Measurements from ENCODE around the gene SSC4D.
"Not testable (repeated sequence)": the region's sequence is repeated elsewhere in the genome, so short reads cannot be mapped to it uniquely, and the experiment has no call there.

SSC4D gene

DNA sequence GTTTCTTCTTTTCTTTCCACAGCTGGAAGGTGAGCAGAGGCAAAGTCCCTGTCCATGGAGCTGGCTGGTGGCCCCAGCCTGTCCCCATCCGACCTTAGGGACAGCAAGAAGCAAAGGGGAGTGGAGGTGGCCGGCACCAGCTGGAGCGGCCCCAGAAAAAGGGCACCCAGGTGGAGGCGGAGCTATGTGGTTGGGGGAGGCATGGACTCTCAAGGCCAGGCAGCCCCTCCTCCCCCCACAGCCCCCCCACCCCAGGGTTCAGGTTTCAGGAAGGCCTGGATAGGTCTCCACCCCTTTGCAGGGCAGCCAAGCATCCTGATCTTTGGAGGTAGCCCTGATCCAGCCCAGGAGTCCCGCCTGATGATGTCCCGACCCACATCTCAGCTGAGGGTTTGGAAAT lies at the start of gene SSC4D:
Gene SSC4D (minus strand): TSS at position 161 of the 400 bp plus-strand sequence. CDS start 5,258 bp downstream, outside the sequence.
- DNase-seq (ENCODE audit: low spot score) = no peak

DNA sequence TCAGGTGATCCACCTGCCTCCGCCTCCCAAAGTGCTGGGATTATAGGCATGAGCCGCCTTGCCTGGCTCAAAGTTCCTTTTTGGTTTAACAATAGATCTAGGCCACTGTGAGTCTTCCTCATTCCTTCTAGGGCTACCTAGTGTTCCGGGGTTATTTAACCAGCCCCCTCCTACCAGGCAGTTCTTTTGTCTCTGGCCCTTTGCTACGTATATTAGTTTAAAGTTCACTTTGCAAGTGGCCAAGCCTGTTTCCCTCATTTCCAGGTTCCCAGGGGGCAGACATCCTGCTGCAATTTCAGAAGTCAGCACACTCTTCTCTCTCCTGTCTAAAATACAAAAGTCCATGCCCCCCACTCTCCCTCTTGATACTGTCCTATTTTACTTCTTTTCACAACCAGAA lies 49.0 kb upstream of the SSC4D start:
- not testable (repeated sequence) for DNase-seq (ENCODE audit: low spot score)

DNA sequence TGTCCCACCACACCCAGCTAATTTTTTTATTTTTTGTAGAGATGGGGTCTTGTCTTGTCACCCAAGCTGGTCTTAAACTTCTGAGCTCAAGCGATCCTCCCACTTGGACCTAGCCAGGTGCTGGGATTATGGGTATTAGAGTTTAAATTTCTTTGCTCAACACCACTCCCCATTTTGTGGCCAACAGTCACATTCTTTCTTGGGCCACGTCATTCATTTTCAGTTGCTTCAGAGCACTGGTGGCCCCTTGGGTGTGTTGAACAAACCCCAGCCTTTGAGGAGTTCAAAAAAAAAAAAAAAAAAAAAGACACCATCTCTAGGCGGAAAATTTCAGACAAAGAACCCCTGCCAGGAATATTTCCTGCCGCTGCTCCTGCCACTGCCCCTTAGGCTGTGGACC lies 47.5 kb upstream of the SSC4D start:
- not testable (repeated sequence) for DNase-seq (ENCODE audit: low spot score)

DNA sequence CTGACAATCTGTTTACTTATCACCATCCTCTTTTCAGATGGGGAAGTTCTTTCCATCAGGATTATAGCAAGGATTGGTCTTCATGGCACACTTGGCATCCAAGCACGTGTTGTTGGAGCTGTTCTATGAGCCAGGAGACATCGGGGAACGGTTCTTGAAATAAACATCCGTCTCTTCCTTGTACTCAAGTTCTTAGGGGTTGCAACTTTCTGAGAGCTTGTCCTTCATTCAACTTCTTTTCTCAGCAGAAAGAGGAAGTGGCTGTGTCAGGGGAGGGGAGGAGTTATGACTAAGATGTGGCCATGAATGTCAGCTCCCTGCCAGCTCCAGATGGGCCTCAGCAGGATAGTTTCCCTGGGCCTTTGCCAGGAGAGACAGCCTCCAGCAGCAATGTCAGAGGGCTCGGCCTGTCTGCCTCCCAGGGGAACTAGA lies 36.1 kb upstream of the SSC4D start:
- DNase-seq (ENCODE audit: low spot score) = not testable (repeated sequence)

DNA sequence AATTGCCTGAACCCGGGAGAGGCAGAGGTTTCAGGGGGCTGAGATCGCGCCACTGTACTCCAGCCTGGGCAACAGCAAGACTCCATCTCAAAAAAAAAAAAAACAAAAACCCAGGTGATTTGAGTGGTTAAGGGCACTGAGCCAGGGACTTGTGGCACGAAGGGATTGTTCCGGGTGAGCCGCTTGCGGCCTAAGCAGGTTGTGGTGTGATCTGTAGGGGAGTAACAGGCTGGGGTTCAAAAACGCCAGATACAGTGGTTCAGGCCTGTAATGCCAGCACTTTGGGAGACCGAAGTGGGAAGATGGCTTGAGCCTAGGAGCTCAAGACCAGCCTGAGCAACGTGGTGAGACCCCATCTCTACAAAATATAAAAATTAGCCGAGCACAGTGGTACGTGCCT lies 34.3 kb upstream of the SSC4D start:
- DNase-seq (ENCODE audit: low spot score) = not testable (repeated sequence)

DNA sequence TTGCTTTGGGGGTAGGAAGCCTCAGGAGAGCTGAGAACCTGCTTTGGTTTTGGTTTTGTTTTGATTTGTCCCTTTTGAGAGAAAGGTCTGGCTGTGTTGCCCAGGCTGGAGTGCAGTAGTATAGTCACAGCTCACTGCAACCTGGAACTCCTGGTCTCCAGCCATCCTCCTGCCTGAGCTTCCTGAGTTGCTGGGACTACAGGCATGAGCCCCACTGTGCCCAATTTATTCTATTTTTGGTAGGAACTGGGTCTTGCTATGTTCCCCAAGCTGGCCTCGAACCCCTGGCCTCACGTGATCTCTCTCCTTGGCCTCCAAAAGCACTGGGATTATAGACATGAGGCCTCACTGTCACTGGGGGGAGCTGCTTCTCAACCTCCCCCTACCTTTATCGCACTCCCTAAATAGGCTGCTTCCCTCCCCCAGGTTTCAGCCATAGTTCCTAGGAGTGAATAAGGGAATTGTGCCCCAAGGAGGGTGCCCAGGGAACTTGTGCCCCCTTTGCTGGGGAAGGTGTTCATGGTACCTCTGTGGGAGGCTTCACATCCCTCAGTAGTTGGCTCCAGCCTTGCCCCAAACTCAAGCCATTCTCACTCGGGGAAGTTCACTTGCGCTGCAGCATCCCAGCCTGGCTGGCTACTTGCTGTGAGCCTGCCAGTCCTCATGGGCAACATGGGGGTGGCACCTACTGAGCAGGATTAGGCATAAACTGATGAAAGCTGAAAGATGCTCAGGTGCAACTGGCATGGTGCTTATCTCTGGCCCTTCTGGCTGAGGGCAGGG lies 33.4 kb upstream of the SSC4D start:
- not testable (repeated sequence) for DNase-seq (ENCODE audit: low spot score)

DNA sequence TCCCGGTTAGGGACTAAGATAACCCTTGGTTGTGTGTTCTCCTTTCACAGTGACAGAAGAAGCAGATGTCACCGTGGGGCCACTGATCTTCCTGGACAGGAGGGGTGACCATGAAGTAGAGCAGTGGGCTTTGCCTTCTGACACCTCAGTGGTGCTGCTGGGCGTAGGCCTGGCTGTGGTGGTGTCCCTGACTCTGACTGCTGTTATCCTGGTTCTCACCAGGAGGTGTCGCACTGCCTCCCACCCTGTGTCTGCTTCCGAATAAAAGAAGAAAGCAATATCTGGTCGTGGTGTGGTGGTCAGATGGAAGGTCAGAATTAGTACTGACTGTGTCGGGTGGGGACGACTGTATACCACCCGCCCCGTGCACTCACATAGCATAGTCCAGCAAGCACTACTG lies 32.3 kb upstream of the SSC4D start:
- DNase-seq (ENCODE audit: low spot score) = not testable (repeated sequence)

DNA sequence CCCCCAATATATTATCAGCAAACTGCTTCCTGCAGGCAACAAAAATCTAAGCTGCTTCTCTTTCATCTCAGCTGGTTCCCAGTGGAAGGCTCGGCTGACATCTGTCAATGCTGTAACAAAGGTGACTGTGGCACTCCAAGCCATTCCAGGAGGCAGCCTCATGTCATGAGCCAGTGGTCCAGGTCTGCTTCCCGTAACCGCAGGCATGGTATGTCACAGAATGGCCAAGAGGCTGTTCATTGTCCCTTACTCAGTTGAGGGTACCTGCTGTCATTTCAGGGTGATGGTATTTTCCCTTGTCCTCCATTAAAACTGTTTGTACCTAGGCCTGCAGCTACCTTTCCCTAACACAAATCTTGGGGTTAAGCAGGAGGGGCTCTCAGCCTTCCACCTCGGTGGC lies 30.9 kb upstream of the SSC4D start:
- DNase-seq (ENCODE audit: low spot score) = not testable (repeated sequence)

DNA sequence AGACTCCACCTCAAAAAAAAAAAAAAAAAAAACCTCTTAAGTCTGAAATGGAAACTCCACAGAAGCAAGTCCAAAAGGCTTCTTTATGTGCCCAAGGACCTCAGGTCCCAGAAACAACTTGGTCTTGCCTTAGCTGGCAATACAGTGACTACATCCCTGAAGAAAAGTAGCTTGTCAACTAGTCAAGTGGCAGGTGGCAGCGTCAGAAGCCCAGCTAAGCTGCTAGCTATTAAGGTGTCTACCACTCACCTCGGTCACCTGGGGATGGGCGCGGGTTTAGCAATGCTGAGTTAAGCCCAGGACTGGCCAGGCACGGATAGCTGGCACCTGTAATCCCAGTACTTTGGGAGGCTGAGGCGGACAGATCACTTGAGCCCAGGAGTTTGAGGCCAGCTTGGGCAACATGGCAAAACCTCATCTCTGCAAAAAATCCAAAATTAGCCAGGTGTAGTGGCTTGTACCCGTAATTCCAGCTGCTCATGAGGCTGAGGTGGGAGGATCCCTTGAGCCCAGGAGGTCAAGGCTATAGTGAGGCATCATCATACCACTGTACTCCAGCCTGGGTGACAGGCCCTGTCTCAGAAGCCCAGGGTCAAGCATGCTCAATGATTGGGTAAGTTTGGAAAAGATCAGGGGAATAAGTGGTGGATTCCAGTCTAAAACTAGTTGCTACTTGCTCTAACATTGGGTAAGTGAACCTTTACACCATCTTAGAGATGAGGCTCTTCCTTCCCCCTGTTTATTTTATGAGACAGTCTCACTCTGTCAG lies 29.8 kb upstream of the SSC4D start:
- DNase-seq (ENCODE audit: low spot score) = not testable (repeated sequence)

DNA sequence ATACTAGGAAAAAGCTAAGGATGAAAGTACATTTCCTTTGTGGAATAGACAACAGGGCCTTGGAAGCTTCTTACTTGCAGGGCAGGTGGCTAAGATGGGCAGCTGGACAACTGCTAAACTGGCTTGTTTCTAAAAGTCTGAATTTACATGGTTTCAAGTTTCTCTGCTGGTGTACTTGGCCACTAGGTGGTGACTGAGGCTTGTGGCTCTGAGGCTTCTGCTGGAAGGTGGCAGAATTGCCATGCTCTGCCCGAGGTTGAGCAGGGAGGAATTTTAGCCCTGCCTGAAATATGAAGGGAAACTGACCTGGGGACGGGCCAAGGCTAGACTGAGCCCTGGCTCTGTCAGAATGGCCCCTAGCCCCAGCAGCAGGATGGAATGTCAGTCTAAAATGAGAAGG lies 28.4 kb upstream of the SSC4D start:
- DNase-seq (ENCODE audit: low spot score) = not testable (repeated sequence)

DNA sequence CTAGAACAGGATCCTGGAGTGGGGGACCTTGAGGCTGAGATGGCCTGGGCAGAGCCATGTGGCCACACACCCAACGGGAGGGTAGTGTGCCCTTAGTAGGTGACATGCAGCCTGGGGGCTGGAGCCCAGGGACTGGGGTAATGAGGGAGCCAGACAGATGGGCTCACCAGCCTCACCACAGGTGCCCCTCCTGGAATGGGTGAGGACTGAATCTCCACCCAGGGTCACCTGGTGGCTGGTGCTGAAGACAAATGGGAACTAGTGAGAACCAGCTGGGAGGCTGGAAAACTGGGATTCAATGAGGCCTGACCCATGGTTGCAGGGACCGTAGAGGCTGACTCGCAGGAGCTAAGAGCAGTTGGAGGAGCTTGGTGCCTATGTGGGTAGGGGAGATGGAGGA lies 21.3 kb upstream of the SSC4D start:
- DNase-seq (ENCODE audit: low spot score) = no peak

DNA sequence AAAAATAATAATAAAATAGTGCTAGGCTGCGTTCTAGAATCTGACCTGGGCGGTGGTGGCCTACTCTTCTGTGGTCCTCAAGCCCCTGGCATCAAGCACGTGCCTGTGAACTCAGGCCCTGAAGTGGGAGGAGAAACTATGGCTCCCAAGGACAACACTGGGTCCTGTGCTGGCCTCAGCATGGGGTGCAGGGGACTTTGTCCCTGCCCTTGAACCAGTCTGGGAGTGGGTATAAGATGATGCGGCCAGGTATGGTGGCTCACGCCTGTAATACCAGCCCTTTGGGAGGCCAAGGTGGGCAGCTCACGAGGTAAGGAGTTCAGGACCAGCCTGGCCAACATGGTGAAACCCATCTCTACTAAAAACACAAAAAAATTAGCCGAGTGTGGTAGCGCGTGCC lies 20.7 kb upstream of the SSC4D start:
- no peak for DNase-seq (ENCODE audit: low spot score)

DNA sequence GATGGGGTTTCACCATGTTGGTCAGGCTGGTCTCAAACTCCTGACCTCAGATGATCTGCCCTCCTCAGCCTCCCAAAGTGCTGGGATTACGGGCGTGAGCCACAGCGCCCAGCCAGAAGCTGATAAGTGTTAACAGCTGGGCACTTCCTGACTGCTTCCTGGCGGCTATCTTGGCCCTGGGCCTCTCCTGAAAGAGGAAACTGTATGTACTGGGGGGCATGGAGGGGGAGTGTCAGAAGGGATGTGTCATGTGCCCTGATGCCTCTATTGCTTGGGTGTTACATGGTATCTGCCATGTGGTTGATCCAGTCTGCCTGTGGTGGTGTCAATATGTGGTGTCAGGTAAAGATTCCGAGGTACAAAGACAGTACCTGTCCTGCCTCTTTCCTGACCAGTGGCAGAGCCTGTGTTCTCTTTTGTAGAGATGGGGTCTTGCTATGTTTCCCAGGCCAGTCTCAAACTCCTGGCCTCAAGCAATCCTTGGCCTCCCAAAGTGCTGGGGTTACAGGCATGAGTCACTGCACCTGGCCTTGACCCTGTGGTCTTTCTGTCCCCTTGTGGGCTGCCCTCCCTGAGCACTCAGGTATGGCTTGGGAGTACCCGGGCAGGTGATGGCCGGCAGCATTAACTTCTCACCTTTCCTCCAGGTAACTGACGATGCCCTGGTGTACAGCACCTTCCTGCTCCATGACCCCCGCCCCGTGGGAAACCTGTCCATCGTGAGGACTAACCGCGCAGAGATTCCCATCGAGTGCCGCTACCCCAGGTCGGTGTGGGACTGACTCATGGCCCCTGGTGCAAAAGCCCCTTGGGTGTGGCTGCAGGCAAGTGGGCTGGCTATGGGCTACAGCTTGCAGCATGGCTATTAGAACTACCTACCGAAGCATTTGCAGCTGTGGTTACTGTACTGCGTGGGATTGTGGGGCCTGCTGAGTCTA lies 19.6 kb upstream of the SSC4D start:
- peak; percentile 22 for DNase-seq (ENCODE audit: low spot score)

DNA sequence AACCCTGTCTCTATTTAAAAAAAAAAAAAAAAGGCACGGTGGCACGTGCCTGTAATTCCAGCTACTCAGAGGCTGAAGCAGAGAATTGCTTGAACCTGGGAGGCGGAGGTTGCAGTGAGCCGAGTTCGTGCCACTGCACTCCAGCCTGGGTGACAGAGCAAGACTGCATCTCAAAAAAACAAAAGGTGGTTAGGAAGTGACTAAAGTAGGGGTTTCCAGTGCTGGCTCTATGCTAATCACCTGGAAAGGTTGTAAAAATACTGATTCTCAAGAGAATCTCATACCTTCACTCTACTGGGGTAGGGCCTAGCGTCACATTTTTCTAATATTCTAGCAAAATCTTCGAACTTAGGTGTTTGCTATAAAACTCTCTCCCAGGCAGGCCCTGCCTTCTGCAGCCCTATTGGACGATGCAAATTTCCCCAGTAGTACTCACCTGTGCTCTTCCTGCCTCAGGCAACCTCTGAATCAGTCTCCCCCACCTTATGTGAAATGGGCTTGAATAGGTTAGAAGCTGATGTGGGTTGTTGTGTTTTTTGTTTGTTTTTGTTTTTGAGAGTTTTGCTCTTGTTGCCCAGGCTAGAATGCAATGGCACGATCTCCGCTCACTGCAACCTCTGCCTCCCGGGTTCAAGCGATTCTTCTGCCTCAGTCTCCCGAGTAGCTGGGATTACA lies 18.8 kb upstream of the SSC4D start:
- DNase-seq (ENCODE audit: low spot score) = no peak

DNA sequence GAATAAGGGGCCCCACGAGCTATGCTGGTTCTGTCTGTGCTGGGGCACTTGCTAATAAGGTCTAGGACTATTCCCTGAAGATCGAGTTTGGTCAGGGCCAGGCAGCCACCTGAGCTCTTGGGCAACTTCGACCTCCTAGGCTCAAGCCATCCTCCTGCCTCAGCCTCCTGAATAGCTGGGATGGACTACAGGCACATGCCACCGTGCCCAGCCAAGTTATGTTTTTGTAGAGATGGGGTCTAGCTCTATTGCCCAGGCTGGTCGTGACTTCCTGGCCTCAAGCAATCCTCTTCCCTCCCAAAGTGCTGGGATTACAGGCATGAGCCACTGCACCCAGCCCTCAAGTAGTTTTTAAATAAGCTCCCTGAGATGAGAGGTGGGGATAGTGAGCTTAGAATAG lies 18.1 kb upstream of the SSC4D start:
- no peak for DNase-seq (ENCODE audit: low spot score)

DNA sequence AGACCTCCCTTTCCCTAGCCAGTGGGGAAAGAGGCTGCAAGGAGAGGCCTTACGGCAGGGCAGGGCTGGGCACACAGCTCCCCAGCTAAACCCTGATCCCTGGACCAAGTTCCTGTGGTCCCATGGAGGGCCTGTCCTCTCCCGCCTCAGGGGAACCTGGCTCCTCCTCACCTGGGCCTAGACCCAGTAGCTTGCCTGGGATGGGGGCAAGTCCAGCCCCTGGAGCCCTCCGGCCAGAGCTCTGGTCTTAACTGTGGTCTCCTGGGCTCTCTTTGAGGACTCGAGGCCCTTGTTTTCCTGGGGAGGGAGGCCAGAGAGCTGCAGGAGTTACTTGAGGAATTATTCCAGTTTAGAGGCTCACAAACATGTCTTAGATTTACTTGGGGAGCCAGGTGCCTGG lies 16.7 kb upstream of the SSC4D start:
- DNase-seq (ENCODE audit: low spot score) = no peak

DNA sequence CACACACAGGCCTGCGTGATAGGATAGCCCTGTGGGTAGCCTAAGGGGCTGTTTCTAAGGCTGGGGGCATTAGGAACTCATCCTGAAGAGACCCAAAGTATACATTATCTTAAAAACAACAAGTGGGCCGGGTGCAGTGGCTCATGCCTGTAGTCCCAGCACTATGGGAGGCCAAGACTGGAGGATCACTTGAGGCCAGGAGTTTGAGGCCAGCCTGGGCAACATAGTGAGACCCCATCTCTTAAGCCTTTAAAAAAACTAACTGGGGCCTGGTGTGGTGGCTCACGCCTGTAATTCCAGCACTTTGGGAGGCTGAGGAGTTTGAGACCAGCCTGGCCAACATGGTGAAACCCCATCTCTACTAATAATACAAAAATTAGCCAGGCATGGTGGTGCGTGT lies 16.1 kb upstream of the SSC4D start:
- not testable (repeated sequence) for DNase-seq (ENCODE audit: low spot score)

DNA sequence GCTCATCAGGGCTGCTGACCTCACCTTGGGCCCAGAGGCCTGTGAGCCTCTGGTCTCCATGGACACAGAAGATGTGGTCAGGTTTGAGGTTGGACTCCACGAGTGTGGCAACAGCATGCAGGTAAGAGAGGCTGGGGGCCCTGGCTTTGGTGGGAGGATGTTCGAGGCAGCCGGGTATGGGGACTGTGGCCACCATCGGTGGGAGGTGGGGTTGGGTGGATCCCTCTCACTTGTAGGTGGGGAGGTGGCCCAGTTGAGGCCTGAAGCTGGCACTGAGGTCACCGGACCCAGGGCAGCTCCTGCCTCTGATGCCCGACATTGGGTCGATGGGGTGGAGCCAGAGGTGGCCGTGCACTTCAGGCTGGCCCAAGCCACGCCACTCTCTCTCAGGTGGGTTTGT lies 15.7 kb upstream of the SSC4D start:
- DNase-seq (ENCODE audit: low spot score) = no peak

DNA sequence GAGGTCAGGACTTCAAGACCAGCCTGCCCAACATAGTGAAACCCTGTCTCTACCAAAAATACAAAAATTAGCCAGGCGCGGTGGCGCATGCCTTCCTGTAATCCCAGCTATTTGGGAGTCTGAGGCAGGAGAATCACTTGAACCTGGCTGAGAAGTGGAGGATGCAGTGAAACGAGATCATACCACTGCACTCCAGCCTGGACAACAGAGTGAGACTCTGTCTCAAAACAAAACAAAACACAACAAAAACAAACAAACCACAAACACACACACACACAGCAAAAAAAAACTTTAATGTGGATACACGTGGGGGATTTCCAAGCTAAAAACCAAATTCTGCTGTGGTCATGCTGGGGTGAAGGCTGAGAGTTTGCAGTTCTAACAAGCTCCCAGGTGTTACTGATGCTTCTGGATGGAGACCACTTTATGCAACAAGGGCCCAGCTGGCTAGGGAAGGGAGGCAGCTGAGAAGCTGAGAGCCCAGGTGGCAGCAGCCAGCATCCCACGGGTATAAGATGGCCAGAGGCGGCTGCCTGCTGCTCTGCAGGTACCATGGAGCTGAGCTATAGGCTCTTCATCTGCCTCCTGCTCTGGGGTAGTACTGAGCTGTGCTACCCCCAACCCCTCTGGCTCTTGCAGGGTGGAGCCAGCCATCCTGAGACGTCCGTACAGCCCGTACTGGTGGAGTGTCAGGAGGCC lies 15.1 kb upstream of the SSC4D start, which contains the start of gene ZP3:
Gene ZP3 (plus strand): TSS at position 538 of the 699 bp plus-strand sequence. CDS start 15 bp downstream, at position 553.
- no peak for DNase-seq (ENCODE audit: low spot score)

DNA sequence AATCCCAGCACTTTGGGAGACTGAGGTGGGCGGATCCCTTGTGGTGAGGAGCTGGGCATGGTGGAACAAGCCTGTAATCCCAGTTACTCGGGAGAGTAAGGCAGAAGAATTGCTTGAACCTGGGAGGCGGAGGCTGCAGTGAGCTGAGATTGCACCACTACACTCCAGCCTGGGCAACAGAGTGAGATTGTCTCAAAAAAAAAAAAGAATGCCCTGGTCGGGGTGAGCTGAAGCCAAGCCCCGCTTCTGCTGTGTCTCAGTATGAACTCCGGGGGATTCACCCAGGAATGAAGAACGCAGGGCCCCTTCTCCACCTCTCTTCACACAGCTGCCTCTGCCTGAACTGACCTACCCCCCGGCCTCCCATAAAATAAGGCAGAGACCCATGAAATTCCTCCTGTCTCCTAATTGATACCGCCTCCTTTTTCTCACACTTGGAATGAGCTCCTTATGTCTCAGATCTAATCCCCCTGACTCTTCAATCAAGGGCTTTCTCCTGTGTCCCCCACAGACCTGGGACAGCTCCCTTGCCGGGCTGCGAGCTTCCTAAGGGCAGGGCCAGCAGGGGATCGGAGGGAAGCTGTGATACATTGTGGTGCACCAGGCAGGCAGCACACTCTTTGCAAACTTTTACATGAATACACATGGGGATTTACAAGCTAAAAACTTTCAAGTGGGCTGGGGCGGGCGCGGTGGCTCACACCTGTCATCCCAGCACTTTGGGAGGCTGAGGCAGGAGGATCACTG lies 14.3 kb upstream of the SSC4D start:
- no peak for DNase-seq (ENCODE audit: low spot score)
